ENCODE results near the gene STARD9. TPM values are rescaled to one million over a fixed set of nuclear protein-coding genes. Genes with fewer than 3 reads are reported as not detected.

The STARD9 gene
- polyA plus RNA-seq, 12 donors, result 13.1 to 29.1 (median 16.0) TPM; not detected in 1

DNA sequence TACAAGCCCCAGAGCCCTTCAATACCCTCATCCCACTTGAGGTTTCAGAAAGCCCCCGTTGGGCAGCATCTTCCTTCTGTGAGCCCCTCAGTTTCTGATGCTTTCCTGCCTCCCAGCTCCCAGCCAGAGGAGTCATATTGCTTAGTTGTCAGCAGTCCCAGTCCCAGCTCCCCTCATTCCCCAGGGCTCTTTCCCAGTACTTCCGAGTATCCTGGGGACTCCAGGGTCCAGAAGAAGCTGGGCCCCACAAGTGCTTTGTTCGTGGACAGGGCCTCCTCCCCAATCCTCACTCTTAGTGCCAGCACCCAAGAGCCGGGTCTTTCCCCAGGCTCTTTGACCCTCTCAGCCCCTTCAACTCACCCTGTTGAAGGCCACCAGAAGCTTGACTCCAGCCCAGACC is 117.6 kb downstream of the STARD9 start:
- no peak for DNase-seq

DNA sequence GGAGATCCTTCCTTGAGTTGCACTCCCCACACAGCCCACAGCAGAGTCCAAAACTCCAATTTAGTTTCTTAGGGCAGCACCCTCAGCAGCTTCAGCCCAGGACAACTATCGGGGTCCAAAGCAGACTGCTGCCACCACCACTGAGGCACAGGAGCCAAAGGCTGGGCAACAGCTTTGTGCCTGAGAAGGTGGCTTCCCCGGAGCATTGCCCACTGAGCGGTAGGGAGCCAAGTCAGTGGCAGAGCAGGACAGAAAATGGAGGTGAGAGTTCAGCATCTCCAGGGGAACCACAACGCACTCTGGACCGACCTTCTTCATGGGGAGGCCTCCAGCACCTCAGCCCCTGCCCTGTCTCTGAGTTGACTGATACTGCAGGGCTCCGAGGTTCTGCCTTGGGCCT is 118.1 kb downstream of the STARD9 start:
- no peak for DNase-seq

DNA sequence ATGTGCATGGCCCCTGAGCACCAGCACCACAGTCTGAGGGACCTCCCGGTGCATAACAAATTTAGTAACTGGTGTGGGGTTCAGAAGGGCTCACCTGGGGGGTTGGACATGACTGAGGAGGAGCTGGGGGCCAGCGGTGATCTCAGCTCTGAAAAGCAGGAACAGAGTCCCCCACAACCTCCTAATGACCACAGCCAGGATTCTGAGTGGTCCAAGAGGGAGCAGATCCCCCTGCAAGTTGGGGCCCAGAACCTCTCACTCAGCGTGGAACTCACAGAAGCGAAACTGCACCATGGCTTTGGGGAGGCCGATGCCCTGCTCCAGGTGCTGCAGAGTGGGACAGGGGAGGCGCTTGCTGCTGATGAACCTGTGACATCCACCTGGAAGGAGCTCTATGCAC is 118.5 kb downstream of the STARD9 start:
- no peak for DNase-seq

DNA sequence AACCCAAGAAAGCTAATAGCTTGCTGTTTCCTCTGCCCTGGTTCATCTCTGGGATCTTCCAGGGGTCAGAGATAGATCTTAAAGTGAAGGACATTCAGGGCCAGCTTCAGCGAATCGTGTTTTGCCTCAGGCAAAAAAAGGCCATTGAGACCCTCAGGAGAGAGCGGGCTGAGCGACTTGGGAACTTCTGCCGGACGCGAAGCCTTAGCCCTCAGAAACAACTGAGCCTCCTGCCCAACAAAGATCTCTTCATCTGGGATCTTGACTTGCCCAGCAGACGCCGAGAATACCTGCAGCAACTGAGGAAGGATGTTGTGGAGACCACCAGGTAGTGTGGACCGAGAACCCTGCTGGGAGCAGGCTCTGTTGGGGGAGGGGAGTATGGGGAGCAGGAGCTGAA is 119.0 kb downstream of the STARD9 start:
- DNase-seq, result no peak

DNA sequence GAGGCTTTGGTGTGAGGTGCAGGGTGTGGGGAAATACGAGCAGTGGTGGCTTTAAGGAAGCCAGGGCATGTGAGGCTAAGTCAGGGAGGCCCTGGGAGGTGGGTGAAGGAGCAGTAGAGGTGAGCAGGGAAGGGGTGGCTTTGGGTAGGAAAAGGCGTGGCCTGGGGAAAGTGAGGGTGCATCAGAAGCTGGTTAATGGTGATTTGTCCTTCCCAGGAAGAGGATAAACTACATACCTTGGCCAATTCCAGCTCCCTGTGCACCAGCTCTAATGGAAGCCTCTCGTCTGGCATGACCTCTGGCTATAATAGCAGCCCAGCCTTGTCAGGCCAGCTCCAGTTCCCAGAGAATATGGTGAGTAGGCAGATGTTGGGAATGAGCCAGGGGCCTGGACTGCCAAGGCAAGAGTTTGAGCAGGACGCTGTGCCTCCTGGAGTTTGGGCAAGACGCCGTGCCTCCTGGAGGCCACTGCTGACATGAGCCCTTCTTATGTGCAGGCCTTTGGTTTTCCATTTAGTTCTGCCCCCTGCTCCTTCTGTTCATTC is 120.2 kb downstream of the STARD9 start:
- DNase-seq, result no peak

DNA sequence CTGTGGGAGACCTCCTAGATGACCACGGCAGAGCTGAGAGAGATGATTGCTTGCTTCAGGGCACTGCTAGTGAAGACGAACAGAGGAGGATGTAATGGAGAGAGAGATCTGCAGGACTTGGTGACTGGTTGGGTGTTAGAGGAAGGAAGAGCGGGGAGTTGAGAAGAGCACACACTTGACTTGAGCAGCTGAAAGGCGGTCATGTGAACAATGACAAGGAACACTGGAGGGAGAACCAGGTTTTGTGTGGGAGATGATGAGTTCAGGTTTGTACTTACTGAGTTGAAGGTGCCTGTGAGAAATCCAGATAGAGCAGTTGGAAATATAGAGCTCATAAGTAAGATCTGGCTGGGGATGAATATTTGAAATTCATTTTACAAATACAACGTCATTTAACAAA is 121.2 kb downstream of the STARD9 start:
- no peak for DNase-seq

DNA sequence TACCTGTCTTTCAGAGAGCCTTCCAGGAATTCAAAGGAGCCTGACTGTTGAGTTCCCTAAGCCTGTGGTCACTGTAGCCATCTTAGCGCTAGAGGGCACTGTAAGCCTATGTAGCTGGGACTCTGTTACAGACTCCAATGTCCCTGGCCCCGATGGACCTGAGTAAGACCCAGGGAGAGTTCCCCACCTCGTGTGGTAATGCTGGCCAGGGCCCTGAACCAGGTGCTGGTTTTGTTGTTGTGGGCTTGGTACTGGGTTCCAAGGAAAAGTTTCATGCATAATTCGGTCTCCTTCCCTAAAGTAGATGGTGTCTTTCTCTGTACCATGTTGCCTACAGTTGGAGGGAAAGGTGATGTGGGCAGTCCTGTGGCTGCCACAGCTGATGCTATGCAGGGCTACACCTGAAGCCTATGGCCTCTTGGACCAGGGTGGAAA is 129.1 kb downstream of the STARD9 start:
- peak; percentile 42 for DNase-seq

DNA sequence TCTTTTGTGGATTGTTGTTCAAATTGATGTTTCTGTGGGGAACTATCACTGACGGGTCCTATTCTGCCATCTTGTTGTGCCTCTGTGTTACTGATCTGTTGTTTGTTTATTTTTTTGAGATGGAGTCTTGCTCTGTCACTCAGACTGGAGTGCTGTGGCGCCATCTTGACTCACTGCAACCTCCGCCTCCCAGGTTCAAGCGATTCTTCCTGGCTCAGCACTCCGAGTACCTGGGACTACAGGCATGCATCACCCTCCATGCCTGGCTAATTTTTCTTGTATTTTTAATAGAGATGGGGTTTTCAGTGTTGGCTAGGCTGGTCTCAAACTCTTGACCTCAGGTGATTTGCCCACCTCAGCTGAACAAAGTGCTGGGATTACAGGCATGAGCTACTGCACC is 129.9 kb downstream of the STARD9 start:
- no peak for DNase-seq

DNA sequence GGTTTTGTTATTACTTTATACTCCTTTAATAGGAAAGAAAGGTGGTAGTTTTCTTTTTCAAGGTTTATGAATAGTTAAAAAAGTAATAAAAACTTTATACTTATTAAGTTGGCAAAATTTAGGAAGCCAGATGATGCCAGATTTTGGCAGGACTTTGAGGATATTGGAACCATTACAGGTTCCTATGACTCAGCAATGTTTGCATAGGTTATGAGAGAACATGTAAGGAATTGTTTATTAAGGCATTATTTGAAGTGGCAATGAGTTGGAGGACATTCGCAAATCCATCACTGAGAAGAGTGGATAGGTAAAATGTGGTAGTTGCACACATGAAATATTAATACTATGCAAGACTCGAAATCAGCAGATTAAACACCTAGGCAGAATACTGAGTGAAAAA is 131.7 kb downstream of the STARD9 start:
- DNase-seq, result no peak

DNA sequence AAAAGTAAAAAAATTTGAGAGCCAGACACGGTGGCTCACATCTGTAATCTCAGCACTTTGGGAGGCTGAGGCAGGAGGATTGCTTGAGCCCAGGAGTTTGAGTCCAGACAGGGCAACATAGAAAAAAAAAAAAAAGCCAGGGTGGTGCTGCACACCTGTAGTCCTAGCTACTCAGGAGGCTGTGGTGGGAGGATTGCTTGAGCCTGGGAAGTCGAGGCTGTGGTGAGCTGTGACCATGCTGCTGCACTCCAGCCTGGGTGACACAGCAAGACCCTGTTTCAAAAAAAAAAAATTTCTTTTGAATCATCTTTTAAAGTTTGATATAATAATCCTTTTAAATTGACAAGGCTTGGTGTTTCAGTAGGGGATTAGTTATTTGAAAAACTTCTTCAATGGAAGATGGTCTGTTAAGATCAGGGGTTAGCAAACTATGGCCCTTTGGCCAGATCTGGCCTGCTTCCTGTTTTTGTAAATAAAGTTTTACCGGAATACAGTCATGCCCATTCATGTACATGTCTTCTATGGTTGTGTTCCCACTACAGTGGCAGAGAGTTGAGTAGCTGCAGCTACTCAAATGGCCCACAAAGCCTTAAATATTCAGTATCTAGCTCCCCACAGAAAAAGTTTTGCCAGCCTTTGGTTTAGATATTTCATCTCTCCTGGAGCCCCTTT is 132.6 kb downstream of the STARD9 start:
- DNase-seq, result no peak

DNA sequence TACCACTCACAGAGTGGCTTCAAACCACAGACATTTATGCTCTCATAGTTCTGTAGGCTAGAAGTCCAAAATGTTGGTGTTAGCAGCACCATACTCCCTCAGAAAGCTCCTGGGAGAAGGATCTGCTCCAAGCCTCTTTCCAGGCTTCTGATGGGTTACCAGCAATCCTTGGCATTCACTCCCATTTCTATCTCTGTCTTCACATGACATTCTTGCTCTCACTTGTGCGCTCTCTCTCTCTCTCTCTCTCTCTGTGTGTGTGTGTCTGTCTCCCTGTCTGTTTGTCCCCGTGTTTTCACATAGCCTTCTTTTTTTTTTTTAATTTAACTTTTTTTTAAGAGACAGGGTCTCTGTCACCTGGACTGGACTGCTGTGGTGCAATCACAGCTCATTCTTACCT is 135.3 kb downstream of the STARD9 start:
- DNase-seq, result no peak

DNA sequence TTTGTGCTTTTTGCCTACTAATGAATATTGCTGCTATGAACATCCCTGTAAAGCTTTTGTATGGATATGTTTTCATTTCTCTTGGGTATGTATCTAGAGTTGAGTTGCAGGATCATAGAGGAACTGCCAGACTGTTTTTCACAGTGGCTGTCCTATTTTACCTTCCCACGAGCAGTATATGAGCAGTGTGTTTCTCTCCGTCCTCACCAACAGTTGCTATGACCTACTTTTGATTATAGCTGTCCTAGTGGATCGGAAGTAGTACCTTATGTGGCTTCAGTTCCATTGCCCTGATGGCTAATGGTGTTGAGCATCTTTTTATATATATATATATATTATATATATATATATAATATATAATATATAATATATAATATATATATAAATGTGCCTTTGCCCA is 136.3 kb downstream of the STARD9 start:
- no peak for DNase-seq

DNA sequence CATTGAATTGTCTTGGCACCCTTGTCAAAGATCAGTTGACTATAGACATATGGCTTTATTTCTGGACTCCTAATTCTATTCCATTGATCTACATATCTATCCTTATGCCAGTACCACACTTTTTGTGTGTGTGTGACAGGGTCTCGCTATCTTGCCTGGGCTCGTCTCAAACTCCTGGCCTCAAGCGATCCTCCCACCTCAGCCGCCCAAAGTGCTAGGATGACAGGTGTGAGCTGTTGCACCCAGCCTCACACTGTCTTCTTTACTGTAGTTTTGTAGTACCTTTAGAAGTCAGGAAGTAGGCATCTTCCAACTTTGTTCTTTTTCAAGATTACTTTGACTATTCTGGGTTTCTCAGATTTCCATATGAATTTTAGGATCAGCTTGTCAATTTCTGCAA is 137.2 kb downstream of the STARD9 start:
- DNase-seq, result no peak

DNA sequence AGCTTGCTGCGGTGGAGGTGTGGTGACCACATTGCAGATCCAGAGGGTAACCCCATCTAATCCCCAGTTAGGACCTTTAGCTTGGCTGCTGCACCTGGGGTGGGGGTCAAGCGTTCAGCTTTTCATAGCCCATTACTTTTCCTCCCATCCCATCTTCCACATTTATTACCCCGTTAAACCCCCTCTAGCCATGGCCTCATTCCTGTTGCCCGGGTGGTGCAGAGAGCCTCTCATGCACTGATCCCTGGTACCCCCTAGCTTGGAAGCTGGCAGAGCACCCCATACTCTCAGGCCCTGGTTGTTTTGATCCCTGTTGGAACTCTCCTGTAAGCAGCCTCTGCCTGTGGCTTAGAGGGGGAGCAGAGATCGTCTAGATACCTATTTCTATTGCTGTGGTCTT is 140.7 kb downstream of the STARD9 start:
- no peak for DNase-seq

DNA sequence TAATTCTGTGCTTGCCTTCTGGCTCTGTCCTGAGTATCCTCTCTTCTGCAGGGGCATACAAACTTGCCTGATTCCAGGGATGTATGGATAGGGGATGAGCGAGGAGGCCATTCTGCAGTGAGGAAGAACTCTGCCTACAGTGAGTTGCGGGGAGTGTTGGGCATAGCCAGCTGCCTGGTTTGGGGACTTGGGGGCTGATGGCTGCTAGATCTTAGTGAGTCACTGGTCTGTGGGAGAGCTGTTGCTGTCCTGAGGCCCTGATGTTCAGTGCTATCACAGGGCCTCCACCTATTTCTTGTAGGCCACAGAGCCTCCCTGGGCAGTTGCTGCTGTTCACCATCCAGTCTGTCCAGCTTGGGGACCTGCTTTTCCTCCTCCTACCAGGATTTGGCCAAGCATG is 141.2 kb downstream of the STARD9 start:
- DNase-seq, result no peak

DNA sequence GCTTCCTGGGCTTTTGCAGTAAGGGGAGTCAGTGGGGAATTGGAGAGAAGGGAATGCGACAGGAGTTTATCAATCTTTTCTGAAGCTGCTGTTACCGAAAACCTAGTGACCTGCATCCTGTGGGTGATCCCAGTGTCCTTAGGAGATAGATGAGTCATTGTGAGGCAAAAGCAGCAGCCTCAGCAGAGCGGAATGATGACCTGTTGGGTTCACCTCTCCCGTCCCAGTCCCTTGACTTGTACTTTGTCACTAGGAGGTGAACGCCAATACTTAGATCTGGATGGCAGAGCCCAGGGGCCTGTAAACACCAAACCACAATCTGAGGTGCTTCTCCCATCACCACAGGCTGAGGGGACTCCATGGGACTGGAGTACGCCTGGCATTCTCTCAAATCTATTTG is 143.6 kb downstream of the STARD9 start:
- no peak for DNase-seq

DNA sequence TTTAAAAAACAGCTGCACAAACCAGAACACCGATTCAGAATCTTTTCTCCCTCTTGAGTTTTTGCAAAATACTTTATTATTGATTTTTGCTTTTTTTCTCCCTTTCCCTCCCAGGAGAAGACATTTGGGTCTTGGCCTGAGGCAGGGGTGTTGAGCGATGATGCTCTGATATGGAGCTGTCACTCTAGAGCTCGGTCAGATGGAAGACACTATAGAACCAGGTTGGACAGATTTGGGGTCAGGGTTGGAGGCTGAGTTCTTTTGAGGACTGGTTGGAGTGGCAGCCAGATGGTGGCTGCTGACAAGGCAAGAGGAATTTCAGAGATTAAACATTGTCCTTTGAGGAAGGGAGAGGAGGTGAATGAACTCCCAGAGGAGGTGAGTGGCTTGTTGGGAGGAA is 144.7 kb downstream of the STARD9 start:
- DNase-seq, result no peak

DNA sequence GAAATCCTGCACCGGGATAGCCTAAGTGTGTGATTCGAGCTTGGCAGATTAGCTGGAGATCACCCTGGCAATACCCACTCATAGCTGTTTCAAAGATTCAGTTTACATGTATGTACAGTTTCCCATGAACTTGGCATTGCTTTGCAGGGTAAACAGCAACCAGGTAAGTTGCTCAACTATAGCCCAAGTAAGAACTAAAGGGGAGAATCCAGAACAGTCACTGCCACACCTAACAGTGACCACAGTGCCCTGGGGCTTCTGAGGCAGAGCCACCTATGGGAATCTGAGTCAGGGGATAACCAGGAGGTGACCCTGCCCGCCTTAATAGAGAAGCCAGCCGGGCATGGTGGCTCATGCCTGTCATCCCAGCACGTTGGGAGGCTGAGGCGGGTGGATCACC is 145.6 kb downstream of the STARD9 start:
- DNase-seq, result no peak

DNA sequence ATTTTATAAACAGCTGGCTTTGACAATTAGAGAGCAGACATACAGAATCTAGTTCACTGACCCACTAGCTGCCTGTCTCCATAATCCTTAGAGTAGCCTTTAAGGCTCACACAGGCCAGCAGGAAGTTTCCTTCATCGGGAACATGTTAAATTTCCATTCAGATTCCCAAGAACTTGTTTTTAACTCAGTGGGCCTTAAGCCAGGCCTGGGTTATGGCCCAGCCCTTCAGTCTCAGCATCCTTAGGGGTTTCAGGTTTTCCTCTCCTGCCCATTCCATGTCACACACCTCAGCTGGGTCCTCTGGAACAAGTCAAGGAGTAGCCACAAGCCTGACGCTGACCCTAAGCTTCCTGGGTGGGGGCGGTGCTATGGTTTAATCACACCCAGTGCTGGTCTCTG is 146.5 kb downstream of the STARD9 start:
- DNase-seq, result peak; percentile 43

DNA sequence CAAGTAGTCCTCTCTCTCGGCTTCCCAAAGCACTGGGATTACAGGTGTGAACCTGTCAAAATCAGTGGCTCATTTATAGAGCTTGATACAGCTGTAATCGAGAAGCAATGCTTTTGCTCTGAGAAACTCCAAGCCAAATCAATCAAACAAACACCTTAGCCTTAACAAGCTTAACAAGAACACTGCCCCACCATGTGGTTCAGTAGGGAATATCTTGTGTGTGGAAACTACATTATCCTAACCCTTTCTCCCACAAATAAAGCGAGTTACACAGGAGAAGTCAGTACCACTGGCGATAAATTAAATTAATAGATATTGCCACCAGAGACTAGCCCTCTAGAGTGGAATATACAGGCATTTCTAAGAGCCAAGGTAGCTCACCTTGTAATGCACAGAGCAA is 147.7 kb downstream of the STARD9 start:
- no peak for DNase-seq

DNA sequence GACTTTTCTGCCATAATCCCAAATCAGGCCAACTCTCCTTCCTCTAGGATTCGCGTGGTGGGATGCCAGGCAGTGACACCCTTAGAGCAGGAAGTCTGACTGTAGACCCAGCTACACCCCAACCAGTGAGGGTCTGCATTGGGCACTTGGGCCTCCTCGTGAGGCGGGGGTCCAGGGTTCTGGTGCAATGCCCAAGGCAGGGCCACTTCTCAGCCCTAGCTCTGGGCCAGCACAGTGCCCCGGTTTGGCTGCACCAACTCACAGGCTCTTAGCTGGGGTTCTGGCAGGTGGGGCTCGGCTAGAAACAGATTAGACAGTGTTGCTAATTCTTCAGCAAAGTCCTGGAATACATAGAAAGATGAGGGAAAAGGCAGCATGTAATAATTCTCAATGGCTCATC is 148.9 kb downstream of the STARD9 start:
- no peak for DNase-seq

DNA sequence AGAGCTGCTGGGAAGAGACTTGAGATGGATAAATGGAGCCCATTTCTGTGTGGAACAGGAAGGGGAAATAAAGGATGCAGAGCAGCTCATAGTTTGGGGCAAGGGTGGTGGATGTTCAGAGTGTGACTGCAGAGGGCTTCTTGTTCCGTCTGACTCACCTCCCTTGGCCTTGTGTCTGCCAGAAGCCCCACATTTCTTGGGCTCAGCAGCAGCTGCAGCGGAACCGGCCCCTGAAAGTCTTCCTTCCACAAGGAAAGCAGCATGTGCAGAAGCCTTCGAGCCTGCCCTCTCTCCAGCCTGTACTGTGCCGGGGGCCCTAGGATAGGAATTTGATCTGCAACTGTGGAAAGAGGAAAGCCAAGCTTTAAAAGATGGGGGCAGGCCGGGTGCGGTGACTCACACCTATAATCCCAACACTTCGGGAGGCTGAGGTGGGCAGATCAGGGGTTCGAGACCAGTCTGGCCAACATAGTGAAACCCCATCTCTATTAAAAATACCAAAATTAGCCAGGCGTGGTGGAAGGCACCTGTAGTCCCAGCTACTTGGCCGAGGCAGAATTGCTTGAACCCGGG is 150.0 kb downstream of the STARD9 start:
- DNase-seq, result no peak

DNA sequence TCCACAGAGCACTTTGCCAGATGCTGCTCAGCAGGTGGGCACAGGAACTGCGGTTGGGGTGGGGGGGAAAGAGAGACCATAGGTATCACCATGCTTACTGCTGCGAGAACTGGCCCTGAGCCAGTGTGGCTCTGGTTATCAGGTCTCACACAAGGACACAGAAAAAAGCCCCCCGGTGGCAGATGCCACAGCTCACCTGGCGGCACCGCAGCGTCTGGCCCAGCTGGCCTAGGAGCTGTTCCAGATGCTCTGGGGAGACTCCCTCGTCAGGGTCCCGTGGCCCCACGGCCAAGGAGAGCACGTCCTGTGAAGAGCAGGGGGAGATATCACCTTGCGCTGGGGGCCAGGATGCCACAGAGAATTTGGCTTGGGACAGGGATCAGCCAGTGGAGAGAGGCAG is 150.7 kb downstream of the STARD9 start:
- DNase-seq, result no peak
